Transverse colon (tissue), 3 donors: Measurements from ENCODE around the gene CTNND2.

Source experiments
- POLR2A ChIP-seq: fragments of 450-650 bp; IDR thresholded peaks from one replicate; pipeline ENCODE4 v1.6.1; 2016; ENCODE audit warnings: antibody characterized with exemption, mild to moderate bottlenecking, moderate library complexity
- TF ChIP-seq, protein P1 (sequence below), 5 experiments: fragments of 200-600 bp in 3 of 5; fragments of 450-650 bp in 2 of 5; sonication (generic) in 3 of 5; IDR thresholded peaks; 1 replicate in 2 of 5; 2 replicates in 3 of 5; pipeline ENCODE4 v1.5.1; 2016 to 2017; ENCODE audit warnings: antibody characterized with exemption in 5 of 5, inconsistent platforms in 3 of 5, mild to moderate bottlenecking in 2 of 5, moderate library complexity in 1 of 5

DNA sequence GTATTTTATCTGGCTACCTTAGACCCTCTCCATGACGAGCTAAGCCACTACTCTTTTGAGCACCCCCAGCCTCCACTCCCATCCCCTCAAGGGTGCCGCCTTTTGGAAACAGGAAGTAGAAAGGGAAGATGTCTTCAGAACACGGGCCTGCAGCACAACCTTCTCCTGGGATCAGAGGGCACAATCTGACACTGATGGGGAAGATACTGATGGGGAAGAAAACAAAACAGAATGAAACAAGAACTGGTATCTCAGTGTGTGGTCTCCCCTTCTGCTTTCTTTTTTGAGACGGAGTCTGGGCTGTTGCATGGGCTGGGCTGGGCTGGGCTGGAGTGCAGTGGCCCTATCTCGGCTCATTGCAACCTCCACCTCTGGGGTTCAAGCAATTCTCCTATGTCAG lies 603.5 kb downstream of the CTNND2 start:
- TF ChIP-seq, protein P1, sequence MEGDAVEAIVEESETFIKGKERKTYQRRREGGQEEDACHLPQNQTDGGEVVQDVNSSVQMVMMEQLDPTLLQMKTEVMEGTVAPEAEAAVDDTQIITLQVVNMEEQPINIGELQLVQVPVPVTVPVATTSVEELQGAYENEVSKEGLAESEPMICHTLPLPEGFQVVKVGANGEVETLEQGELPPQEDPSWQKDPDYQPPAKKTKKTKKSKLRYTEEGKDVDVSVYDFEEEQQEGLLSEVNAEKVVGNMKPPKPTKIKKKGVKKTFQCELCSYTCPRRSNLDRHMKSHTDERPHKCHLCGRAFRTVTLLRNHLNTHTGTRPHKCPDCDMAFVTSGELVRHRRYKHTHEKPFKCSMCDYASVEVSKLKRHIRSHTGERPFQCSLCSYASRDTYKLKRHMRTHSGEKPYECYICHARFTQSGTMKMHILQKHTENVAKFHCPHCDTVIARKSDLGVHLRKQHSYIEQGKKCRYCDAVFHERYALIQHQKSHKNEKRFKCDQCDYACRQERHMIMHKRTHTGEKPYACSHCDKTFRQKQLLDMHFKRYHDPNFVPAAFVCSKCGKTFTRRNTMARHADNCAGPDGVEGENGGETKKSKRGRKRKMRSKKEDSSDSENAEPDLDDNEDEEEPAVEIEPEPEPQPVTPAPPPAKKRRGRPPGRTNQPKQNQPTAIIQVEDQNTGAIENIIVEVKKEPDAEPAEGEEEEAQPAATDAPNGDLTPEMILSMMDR (IDR thresholded peaks at IDR 0.05): no peak
- no peak for TF ChIP-seq POLR2A
